ENCODE measurements around the gene CMC4.

- TF ChIP-seq CTCF (conservative IDR thresholded peaks at IDR 0.05) (no peak), ZFX (IDR thresholded peaks at IDR 0.05) (no peak)
Observed at GRCh38 chrX:155112171-155112570, 41.2 kb upstream of the CMC4 start.
